ENCODE measurements around the gene FOXP2. TPM values are rescaled to one million over a fixed set of nuclear protein-coding genes. Genes with fewer than 3 reads are reported as not detected.

The FOXP2 gene
- total RNA-seq, 1 donor = not detected

DNA sequence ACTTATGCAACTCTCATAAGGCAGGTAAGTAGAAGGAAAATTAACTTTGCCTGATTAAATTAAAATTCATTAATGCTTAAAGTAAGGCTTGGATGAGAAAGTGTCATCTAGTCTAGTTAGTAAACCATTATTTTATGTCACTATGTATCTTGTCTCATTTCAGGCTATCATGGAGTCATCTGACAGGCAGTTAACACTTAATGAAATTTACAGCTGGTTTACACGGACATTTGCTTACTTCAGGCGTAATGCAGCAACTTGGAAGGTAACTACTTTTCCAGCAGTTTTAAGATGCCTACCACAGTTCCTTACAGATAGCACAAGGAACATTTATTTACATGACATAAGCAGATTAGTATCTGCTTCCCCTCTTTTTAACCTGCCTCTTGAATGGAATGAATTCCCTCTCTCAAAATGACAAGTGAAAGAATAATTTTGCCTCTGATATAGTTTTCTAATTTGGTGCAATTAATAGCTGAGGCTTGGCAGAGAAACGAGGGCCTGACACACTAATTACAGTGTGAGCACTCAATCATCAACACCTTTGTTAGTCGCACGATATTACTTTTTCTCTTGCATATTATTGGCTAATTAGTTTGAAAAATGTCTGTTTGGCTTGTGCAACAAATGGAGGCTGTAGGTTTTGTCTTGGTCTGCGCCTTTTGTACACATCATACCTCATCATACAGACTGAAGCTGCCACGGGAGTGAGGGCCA is 245.0 kb downstream of the FOXP2 start:
- H3K9me3 ChIP-seq (ENCODE audit: low read depth, low read length) = no peaks in the 10 kb centered on the region
- no peaks in the 10 kb centered on the region for H3K4me1 ChIP-seq (ENCODE audit: insufficient read depth, low read length)
- no peaks in the 10 kb centered on the region for H3K27me3 ChIP-seq (ENCODE audit: insufficient read depth, low read length)
- H3K4me3 ChIP-seq (ENCODE audit: low read length) = no peak overlapping the region

- Histone ChIP-seq H3K27me3 (ENCODE audit: insufficient read depth, low read length) (no peaks in the 10 kb centered on the region), H3K4me3 (ENCODE audit: low read length) (no peak overlapping the region), H3K4me1 (ENCODE audit: insufficient read depth, low read length) (no peaks in the 10 kb centered on the region), H3K9me3 (ENCODE audit: low read depth, low read length) (no peaks in the 10 kb centered on the region)
Measured at GRCh38 chr7:114660126-114660486, 245.5 kb downstream of the FOXP2 start.

DNA sequence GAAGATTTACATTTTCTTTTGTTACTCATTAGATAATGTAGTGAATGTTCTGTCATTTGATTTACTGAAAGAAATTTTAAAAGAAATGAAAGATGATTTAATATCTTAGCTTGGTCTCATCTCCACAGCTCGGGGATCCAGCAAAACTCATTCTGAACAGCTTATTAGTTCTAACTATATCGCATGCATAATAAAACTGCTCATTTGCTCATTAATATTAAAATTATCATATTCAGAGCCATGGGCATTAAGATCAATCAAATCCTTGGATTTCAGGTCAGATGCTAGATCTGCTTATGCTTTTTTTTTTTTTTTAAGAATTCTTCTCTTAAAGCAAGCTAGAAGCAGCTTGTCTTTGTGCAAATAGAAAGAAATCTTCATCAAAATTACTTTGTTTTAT is 246.1 kb downstream of the FOXP2 start:
- H3K4me3 ChIP-seq (ENCODE audit: low read length) = no peak overlapping the region
- no peaks in the 10 kb centered on the region for H3K4me1 ChIP-seq (ENCODE audit: insufficient read depth, low read length)
- H3K27me3 ChIP-seq (ENCODE audit: insufficient read depth, low read length) = no peaks in the 10 kb centered on the region
- no peaks in the 10 kb centered on the region for H3K9me3 ChIP-seq (ENCODE audit: low read depth, low read length)

- H3K27me3 ChIP-seq (ENCODE audit: insufficient read depth, low read length) = no peaks in the 10 kb centered on the region
- H3K4me1 ChIP-seq (ENCODE audit: insufficient read depth, low read length) = no peaks in the 10 kb centered on the region
- no peak overlapping the region for H3K4me3 ChIP-seq (ENCODE audit: low read length)
- H3K9me3 ChIP-seq (ENCODE audit: low read depth, low read length) = no peaks in the 10 kb centered on the region
Measured at GRCh38 chr7:114662002-114662677, 247.5 kb downstream of the FOXP2 start.

GRCh38 chr7:114663502-114663901 is 248.9 kb downstream of the FOXP2 start:
- Histone ChIP-seq H3K4me3 (ENCODE audit: low read length) (no peak overlapping the region), H3K9me3 (ENCODE audit: low read depth, low read length) (no peaks in the 10 kb centered on the region), H3K4me1 (ENCODE audit: insufficient read depth, low read length) (no peaks in the 10 kb centered on the region), H3K27me3 (ENCODE audit: insufficient read depth, low read length) (no peaks in the 10 kb centered on the region)

DNA sequence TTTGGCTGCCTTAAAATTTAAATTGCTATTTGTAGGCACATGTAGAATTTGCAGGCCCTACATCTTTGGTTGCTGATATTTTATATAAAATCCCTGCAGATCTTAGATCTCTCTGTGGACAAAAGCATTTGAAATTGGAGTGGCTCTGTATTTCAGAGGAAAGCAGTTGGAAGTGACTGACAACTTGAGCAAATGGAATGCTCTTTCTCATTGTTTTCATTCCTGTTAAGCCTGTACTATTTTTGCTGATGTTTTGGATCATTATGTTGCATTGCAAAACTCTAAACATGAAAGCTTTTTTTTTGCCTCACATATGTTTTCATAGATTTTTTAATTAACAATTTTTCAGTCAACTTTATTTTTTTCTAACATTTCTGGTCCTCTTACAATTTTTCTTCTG is 256.1 kb downstream of the FOXP2 start:
- no peaks in the 10 kb centered on the region for H3K4me1 ChIP-seq (ENCODE audit: insufficient read depth, low read length)
- H3K9me3 ChIP-seq (ENCODE audit: low read depth, low read length) = no peaks in the 10 kb centered on the region
- H3K27me3 ChIP-seq (ENCODE audit: insufficient read depth, low read length) = no peaks in the 10 kb centered on the region
- H3K4me3 ChIP-seq (ENCODE audit: low read length) = no peak overlapping the region

- Histone ChIP-seq H3K27me3 (ENCODE audit: insufficient read depth, low read length) (no peaks in the 10 kb centered on the region), H3K4me1 (ENCODE audit: insufficient read depth, low read length) (no peaks in the 10 kb centered on the region), H3K9me3 (ENCODE audit: low read depth, low read length) (no peaks in the 10 kb centered on the region), H3K4me3 (ENCODE audit: low read length) (no peak overlapping the region)
Measured at GRCh38 chr7:114671563-114672123, 257.0 kb downstream of the FOXP2 start.

DNA sequence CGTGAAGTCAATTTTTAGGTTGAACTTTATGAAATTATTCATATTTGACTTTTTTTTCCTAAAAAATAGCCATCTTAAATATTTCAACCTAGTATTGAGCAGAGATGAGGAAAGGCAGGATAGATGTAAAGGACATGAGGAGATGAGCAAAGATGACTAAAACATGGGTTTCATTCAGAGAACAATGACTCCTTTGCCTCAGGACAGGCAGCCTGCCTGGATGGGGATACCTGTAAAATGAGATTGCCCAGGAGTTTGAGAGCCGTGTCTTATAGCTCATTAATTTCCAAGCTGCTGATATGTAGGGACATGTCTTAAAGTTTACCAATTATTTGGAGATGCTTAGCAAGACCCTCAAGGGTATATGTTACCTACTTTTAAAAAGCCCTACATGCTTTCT is 263.5 kb downstream of the FOXP2 start:
- Histone ChIP-seq H3K4me3 (ENCODE audit: low read length) (no peak overlapping the region), H3K9me3 (ENCODE audit: low read depth, low read length) (no peaks in the 10 kb centered on the region), H3K27me3 (ENCODE audit: insufficient read depth, low read length) (no peaks in the 10 kb centered on the region), H3K4me1 (ENCODE audit: insufficient read depth, low read length) (no peaks in the 10 kb centered on the region)

GRCh38 chr7:114687238-114687637 is 272.6 kb downstream of the FOXP2 start:
- no peaks in the 10 kb centered on the region for H3K27me3 ChIP-seq (ENCODE audit: insufficient read depth, low read length)
- no peaks in the 10 kb centered on the region for H3K9me3 ChIP-seq (ENCODE audit: low read depth, low read length)
- no peak overlapping the region for H3K4me3 ChIP-seq (ENCODE audit: low read length)
- H3K4me1 ChIP-seq (ENCODE audit: insufficient read depth, low read length) = no peaks in the 10 kb centered on the region

DNA sequence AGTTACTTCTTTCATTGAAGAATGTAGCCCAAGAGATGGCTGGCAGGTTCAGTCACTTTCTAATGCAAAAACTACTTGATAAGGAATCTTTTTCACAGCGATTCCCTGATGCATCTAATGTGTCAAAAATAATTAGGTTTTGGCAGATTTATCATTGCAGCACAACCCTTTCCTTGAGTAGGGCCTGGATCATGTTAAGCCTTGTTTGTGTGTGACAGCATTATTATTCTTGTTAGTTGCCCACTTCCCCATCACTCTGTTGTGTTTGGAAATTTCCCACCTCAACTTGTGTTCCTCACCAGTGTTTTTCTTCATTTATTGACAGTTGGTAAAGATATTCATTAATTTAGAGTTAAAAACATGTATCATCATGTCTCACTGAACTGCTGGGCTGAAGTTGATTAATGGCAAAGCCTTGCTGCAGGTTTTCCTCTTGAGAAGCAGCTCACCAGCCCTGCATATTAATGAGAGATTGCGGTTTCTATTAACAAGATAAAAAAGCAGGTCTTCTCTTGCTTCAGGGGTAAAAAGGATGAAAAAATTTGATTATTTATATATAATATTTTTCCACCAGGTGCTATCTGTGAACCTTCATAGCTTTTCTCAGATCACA is 273.9 kb downstream of the FOXP2 start:
- Histone ChIP-seq H3K4me3 (ENCODE audit: low read length) (no peak overlapping the region), H3K9me3 (ENCODE audit: low read depth, low read length) (no peaks in the 10 kb centered on the region), H3K4me1 (ENCODE audit: insufficient read depth, low read length) (no peaks in the 10 kb centered on the region), H3K27me3 (ENCODE audit: insufficient read depth, low read length) (no peaks in the 10 kb centered on the region)

GRCh38 chr7:114689406-114689805 is 274.8 kb downstream of the FOXP2 start:
- no peaks in the 10 kb centered on the region for H3K4me1 ChIP-seq (ENCODE audit: insufficient read depth, low read length)
- H3K9me3 ChIP-seq (ENCODE audit: low read depth, low read length) = no peaks in the 10 kb centered on the region
- H3K4me3 ChIP-seq (ENCODE audit: low read length) = no peak overlapping the region
- H3K27me3 ChIP-seq (ENCODE audit: insufficient read depth, low read length) = no peaks in the 10 kb centered on the region

DNA sequence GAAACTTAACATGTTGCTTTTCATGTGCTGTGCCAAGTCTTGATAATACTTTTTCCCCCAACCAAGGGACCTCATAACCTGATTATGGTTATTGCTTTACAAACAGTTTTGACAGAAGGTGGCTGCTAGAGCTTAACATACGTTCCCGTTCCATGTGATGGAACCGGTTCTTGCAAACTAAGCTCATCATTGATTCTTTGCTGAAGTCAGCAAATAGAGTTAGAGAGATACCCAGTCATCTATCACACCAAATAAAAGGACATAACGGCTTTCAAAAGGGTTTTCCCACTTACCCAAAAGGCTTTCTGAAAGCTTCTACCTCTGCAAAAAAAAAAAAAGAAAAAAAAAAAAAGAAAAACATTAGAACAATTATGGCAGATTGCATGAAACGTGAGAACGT is 277.0 kb downstream of the FOXP2 start:
- no peak overlapping the region for H3K4me3 ChIP-seq (ENCODE audit: low read length)
- H3K9me3 ChIP-seq (ENCODE audit: low read depth, low read length) = no peaks in the 10 kb centered on the region
- H3K4me1 ChIP-seq (ENCODE audit: insufficient read depth, low read length) = no peaks in the 10 kb centered on the region

DNA sequence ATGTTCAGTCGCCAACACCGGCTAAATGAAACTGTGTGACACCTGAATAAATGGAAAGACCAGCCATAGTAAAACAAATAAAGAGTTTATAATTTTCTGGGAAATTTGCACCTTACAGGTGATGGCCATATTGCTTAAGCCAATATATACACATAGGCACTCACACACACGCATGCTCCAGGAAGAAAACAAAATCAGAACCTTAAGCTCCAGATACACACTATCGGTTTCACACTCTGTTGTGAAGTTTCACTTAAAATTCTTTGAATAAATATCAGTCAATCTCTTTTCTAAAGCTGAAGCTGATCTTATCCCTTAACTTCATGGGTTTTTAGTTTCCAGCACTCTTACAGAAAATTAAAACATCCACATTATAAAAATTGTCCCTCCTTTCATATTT is 280.6 kb downstream of the FOXP2 start:
- no peak overlapping the region for H3K4me3 ChIP-seq (ENCODE audit: low read length)
- H3K4me1 ChIP-seq (ENCODE audit: insufficient read depth, low read length) = no peaks in the 10 kb centered on the region
- no peaks in the 10 kb centered on the region for H3K27me3 ChIP-seq (ENCODE audit: insufficient read depth, low read length)
- H3K9me3 ChIP-seq (ENCODE audit: low read depth, low read length) = no peaks in the 10 kb centered on the region

More for the DNA sequence above, 277.0 kb downstream of the FOXP2 start:
- no peaks in the 10 kb centered on the region for H3K27me3 ChIP-seq (ENCODE audit: insufficient read depth, low read length)

DNA sequence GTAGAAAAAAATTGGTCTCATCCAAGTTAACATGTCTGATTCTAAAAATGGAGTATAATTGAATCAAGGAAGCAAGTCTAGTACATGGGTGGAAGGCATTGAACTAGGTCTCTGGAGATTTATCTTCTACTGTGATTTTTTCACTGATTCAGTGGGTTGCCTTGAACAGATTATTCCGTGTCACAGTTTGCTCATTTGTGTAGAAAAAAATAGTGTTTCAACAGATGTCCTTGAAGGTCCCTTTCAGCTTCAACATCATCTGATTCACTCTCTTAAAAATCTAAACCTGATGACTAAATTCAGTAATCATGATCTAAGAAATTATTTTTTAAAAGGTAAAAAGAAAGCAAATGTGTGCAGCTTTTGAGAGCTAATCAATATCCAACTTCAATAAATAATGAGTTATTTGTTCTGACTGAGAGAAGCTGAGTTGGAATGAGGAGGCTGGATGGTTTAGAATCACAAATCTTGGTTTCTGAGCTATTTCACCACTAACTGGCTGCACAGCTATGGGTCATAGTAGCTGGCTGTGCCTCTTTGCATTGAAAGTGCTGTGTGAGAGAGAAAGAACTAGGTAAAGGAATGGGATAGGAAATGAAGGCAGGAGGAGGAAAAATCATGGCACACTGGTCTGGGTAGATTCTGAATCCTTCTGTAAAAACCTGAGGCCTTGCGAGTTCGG is 285.8 kb downstream of the FOXP2 start:
- H3K9me3 ChIP-seq (ENCODE audit: low read depth, low read length) = no peaks in the 10 kb centered on the region
- H3K4me1 ChIP-seq (ENCODE audit: insufficient read depth, low read length) = no peaks in the 10 kb centered on the region
- no peaks in the 10 kb centered on the region for H3K27me3 ChIP-seq (ENCODE audit: insufficient read depth, low read length)
- no peak overlapping the region for H3K4me3 ChIP-seq (ENCODE audit: low read length)

- H3K4me1 ChIP-seq (ENCODE audit: insufficient read depth, low read length) = no peaks in the 10 kb centered on the region
- H3K9me3 ChIP-seq (ENCODE audit: low read depth, low read length) = no peaks in the 10 kb centered on the region
- H3K4me3 ChIP-seq (ENCODE audit: low read length) = no peak overlapping the region
- no peaks in the 10 kb centered on the region for H3K27me3 ChIP-seq (ENCODE audit: insufficient read depth, low read length)
Measured at GRCh38 chr7:114703677-114704076, 289.1 kb downstream of the FOXP2 start.
